Left forelimb (tissue), 1 donor: Measurements from ENCODE around the gene MAJIN.

ENCODE experiments used
- DNase-seq: peaks from one replicate; pipeline ENCODE4 v3.0.0-alpha.2; 2018; ENCODE audit warnings: low spot score

MAJIN gene

GRCh38 chr11:64932324-64932723, 39.6 kb downstream of the MAJIN start:
- DNase-seq: no peak

GRCh38 chr11:64931290-64931689, 40.6 kb downstream of the MAJIN start:
- no peak for DNase-seq

DNA sequence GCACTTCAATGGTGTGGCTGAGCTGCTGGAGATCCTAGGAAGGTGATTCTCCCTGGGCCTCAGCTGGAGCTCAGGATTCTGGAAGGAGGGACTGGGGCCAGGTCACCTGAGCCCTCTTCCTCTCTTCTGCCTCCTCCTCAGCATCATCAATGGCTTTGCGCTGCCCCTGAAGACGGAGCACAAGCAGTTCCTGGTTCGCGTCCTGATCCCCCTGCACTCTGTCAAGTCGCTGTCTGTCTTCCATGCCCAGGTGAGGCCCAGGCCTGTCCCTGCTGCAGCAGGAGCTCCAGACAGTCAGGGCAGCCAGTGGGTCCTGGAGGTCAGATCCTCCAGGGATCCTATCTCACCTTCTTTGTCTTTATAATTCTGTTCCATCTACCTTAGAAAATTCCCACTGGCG, 41.6 kb downstream of the MAJIN start:
- peak; percentile 56 for DNase-seq

DNA sequence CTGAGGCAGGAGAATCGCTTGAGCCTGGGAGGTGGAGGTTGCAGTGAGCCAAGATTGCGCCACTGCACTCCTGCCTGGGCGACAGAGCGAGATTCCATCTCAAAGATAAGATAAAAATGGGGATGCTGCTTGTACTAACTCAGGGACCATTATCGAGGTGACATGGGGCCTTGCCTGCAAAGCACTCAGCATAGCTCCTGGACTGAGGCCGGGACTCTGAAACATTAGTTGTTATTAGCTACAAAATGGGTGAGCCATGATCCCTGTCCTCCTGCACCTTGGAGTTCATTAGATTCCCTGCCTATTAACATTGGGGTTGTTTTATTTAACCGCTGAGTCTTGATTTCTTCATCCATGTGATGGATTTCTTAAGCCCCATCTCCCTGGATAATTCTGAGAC, 42.3 kb downstream of the MAJIN start:
- DNase-seq: no peak

DNA sequence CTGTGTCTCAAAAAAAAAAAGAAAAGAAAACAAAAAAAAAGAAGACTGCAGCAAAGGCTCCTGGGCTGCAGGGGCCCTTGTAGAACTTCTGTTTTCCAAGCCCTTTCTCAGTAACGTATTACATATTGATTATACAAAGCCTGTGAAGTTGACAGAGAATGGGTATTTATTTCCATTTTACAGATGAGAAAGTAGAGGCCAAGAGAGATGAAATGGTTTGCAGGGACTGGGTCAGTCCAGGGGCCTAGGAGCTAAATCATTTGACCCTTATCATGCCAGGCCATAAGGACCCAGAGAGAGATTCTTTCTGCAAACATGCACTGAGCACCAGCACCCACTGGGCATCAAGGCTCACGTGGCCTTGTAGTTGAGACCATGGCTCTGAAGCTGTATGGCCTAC, 43.0 kb downstream of the MAJIN start:
- no peak for DNase-seq

- peak; percentile 53 for DNase-seq
Observed at GRCh38 chr11:64926689-64927088, 45.2 kb downstream of the MAJIN start.

DNA sequence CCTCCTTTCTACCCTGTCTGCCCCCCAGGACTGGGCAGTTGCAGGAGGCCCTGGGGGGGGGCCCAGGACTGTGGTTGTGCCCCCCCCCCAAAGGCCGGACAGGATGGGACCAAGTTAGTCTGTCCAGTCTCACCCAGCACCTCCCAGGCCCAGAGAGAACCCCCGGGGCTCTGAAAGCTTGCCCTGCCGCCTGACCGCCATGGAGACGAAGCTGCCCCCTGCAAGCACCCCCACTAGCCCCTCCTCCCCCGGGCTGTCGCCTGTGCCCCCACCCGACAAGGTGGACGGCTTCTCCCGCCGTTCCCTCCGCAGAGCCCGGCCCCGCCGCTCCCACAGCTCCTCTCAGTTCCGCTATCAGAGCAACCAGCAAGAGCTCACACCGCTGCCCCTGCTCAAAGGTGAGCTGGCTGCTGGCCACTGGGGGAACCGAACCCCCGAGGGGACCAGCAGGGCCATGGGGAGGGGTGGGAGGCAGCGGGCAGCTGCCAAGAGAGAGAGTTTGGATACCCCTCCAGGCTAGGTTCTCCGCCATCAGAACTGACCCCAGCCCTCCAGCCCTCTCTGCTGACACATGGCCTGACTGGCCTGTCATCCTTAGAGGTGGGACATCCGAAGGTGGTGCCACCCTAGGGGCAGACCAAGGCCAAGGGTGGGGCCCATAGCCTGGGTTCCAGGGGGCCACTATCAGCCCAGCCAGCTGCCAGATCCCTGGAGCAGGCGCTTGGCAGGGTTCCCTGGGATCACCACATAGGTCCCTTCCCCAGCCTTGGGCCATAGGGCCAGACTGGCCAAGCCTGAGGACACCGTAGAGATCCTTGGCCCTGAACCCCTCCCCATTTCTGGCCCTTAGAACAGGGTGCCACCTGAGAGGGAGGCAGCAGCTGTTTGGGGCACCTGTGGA, 46.1 kb downstream of the MAJIN start:
- peak; percentile 62 for DNase-seq

DNA sequence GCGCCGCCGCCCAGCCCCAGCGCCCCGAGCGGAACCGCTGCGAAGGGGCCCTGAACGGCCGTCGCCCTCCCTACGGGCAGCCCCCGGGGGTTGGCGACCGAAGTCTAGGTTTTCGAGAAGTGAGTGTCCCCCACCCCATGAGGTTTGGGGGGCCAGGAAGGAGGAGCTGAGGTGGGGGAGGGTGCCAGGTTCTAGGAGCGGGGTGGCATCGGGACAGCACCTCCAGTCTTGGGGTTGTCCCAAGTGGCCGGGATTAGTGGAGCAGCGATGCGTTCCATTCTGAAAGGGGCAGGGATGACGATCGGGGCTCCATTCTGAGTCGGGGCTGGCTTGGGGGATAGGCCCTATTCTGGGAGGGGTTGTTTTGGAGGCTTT, 47.0 kb downstream of the MAJIN start:
- DNase-seq: no peak

DNA sequence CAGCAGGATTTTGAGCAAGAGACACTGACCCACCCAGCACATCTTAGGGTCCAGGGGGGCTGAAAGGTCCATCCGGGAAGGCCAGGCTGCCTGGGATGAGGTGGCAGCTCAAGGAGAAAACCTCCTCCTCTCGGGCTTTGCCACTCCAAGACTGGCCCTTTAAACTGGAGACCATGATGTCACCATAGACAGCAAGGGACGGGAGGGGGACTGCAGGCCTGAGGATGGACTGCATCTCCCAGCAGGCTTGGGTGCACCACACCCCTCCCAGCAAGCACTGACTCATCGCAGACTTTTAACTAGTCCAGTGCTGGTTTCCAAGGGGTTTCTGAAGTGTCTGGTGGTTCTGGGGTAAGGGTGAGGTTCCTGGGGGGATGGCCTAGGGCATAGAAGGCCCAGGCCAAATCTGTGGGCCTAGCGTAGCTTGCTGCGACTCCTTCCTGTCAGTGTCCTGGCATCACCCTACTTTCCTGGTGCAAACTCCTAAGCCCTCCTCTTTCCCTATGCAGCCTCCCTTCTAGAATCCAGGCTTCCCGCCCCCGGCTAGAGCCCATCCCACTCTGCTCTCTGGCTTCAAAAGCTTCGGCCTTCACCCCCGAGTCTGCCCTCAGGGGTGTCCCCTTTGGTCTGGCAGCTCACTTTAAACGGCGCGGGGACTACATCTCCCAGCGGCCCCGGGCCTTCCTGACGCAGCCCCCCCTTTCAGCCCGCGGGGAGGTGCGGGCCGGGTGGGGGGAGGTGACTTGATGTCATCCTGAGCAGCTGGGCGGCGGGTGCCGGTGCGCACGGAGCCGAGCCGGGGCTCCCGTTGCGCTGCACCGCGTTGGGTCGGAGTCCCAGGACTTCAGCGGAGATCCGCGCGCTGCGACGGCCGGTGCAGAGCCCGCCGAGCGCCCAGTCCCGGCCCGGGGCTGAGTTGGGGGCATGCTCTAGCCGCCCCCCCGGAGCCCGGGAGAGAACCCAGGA, 47.7 kb downstream of the MAJIN start, which contains the start of gene PPP2R5B:
PPP2R5B (plus strand) TSS at position 746 of the 966 bp plus-strand sequence. CDS start 1,046 bp downstream, outside the sequence.
- DNase-seq: peak; percentile 91

- DNase-seq: no peak
Observed at GRCh38 chr11:64923151-64923661, 48.7 kb downstream of the MAJIN start.

GRCh38 chr11:64921384-64921783, 50.5 kb downstream of the MAJIN start:
- DNase-seq: no peak

DNA sequence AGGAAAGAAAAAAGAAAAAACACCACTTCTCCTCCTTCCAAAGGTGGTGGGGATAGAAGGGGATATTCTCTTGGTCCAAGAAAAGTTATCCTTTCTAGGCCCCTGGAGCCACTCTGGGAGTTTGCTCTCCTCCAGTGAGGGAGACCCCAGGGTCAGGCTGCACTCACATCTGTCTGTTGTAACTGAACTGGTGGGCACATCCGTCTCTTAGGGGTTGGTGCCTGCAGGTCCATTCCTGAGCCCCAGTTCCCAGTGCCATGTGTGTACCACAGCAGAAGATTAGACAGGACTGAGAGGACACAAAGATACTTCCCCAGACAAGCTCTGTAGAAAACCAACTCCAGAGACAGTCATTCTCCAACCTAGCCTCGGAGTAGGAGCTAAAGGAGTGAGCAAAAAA, 51.8 kb downstream of the MAJIN start:
- no peak for DNase-seq

DNA sequence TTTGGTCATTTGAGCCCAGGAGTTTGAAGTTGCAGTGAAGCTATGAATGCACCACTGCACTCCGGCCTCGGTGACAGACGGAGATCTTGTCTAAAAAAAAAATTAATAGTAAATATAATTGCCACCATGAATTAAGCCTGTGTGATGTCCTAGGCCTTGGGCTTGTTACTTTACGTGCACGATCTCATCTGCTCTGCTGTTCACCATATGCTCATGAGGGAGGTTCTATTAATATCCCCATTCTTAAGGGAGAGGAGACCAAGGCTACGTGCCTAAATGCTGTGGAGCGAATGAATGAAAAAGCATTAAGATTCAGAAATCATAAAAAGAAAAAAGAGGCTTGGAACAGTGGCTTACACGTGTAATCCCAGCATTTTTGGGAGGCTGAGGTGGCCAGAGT, 52.3 kb downstream of the MAJIN start:
- DNase-seq: no peak

- DNase-seq: no peak
Observed at GRCh38 chr11:64918017-64918416, 53.9 kb downstream of the MAJIN start.

GRCh38 chr11:64917663-64917995, 54.3 kb downstream of the MAJIN start:
- no peak for DNase-seq

DNA sequence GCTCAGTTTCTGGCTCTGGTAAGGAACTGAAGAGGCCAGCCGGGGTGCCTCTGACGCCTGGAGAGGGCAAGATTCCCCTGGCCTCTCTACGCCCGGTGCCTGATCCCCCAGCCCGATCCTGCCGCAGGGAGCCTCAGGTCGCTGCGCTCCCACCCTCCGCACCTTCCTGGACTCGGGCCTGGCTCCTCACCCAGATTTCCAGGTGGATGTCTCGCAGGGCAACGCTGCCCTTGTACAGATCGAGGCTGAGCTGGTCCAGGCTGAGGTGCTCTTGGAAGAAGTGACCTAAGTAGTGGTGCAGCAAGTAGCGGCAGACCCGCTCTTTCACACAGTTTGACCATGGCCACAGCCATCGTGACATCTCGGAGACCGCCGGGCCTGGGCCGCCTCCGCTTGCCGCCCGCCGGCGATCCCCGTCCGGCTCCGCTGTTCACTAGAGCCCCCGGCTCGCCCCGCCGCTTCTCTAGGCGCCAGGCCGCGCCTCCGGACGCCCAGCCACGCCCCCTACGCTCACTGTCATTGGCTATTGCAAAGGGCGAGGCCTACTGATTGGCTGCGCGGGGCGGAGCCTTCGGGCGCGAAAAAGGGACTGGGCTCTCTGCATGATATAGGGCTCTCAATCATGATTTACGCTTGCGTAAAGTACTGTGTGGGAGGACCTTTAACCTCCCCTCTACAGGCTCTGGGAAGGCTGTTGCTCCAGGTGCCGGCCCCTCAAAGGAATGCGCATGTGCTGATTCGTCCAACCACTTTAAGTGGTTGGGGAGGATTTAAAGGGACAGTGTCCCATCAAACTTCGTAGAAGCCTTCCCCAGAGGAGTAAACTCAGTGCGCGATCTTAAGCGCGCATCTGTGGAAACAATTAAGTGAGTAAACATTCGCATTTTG, 54.9 kb downstream of the MAJIN start, which contains the start of gene ATG2A:
ATG2A (minus strand) TSS at position 435 of the 888 bp plus-strand sequence; CDS start at position 361, 74 bp downstream.
- peak; percentile 98 for DNase-seq

- no peak for DNase-seq
Observed at GRCh38 chr11:64916040-64916774, 55.7 kb downstream of the MAJIN start.

DNA sequence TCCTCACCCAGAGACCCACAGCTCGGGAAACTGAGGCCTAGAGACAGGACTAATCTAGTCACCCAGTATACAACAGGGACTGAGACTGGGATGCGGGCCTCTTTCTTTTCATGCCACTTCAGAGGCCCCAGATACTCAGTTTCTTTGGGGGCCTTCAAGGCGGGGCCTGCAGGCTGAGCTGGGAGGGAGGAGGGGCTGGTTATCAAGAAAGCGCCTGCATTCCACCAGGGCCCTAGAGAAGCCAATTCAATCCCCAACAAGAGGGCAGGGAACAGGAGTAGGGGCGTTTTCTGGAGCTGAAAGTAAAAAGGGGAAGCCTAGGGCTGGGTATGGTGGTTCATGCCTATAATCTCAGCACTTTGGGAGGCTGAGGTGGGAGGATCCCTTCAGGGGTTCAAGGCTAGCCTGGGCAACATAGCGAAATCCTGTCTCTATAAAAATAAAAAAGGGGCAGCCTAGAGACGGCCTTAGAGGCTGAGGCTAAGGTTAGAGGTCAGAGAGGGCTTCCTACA, 56.5 kb downstream of the MAJIN start:
- no peak for DNase-seq

DNA sequence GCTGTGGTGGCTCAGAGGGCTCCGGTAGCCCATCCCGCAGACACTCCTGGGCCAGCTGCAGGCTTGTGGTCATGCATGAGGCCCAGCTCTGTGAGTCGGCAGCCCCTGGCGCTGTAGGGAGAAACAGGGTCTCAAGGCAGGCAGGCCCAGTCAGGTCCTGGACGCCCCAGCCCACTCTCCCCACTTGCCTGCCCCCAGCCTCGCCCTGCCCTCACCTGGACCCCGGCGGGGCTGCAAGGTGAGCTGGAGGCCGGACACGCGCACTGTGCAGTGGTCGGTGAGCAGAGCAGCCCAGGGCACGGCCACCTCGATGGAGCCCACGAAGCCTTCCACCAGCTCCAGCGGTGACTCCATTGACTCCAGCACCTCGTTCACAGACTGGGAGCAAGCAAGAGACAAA, 57.8 kb downstream of the MAJIN start:
- no peak for DNase-seq

DNA sequence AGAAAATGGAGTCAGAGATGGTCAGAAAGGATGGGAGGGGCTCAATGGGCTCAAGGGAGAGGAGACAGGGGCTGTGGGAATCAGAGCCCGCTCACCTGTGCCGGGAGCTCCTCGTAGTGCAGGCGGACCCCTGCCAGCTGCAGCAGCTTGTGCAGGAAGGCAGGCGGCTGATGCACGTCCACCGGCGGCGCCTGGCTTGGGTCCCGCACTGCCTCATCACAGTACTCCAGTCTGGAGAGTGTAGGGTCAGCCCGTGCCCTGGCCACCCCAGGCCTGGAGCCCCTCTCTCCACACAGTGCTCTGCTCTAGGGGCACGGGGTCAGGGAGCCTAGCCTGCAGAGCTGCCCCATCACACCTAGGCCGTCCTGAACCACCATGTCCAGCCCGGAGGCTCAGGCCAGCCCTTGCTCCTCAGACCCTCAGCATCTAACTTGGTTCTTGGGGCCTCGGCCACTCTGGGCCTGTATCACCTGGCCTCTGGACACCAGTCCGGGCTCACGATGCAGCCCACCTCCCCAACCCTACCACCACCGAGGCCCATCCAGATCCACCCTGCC, 58.7 kb downstream of the MAJIN start:
- DNase-seq: no peak
